Astrocyte (in vitro differentiated cells and primary cell): ENCODE data around the gene FAM124B.

Experiments used
- CTCF ChIP-seq: IDR thresholded peaks from 2 replicates; pipeline ENCODE4 v1.5.1; 2011; ENCODE audit warnings: low read depth, mild to moderate bottlenecking, inconsistent platforms, low read length, moderate library complexity; ENCODE audit not compliant: insufficient read depth
- EZH2 ChIP-seq: IDR thresholded peaks from 2 replicates; pipeline ENCODE4 v1.6.1; 2012; ENCODE audit warnings: mild to moderate bottlenecking, low read length, inconsistent platforms; ENCODE audit not compliant: insufficient read depth

- TF ChIP-seq CTCF (no peak), EZH2 (no peak)
Observed at GRCh38 chr2:224379172-224379571, 22.7 kb downstream of the FAM124B start.
